Fibroblast of villous mesenchyme (primary cell): ENCODE data around the gene RNASE8. TPM values are rescaled to one million over a fixed set of nuclear protein-coding genes. Genes with fewer than 3 reads are reported as not detected.

Experiments
- DNase-seq: peaks from one replicate; pipeline ENCODE4 v3.0.0-alpha.2; 2010; ENCODE audit warnings: low read depth
- H3K4me3 ChIP-seq: 2 replicates; pipeline ENCODE4 v1.5.1; 2011; ENCODE audit warnings: low read depth, mild to moderate bottlenecking, low read length
- CTCF ChIP-seq: IDR thresholded peaks from 2 replicates; pipeline ENCODE4 v1.5.1; 2012; ENCODE audit warnings: low read depth, mild to moderate bottlenecking, low read length; ENCODE audit not compliant: insufficient read depth
- total RNA-seq: library from RNA; depleted of rRNA; stranded (reverse); fragments of >200 nt; gene quantifications from 2 replicates; pipeline ENCODE4 v1.2.3, GENCODE V29; 2012

Gene RNASE8
- total RNA-seq, 1 donor = not detected

GRCh38 chr14:21072781-21073339 lies 15.2 kb downstream of the RNASE8 start:
- TF ChIP-seq CTCF = no peak
- no peak for DNase-seq
- no peak overlapping the region for H3K4me3 ChIP-seq

DNA sequence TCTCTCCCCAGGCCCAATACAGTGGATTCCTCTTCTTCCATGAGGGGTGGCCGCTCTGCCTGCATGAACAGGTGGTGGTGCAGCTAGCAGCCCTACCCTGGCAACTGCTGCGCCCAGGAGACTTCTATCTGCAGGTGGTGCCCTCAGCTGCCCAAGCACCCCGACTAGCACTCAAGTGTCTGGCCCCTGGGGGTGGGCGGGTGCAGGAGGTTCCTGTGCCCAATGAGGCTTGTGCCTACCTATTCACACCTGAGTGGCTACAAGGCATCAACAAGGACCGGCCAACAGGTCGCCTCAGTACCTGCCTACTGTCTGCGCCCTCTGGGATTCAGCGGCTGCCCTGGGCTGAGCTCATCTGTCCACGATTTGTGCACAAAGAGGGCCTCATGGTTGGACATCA lies 16.3 kb downstream of the RNASE8 start:
- no peak for DNase-seq
- H3K4me3 ChIP-seq = no peak overlapping the region
- TF ChIP-seq CTCF = no peak

- DNase-seq = no peak
- no peak for TF ChIP-seq CTCF
- no peak overlapping the region for H3K4me3 ChIP-seq
Observed at GRCh38 chr14:21074398-21075272, 17.0 kb downstream of the RNASE8 start.

- no peak for DNase-seq
- H3K4me3 ChIP-seq = no peak overlapping the region
- TF ChIP-seq CTCF = no peak
Observed at GRCh38 chr14:21075719-21076437, 18.3 kb downstream of the RNASE8 start.

GRCh38 chr14:21077672-21078071 lies 20.1 kb downstream of the RNASE8 start:
- no peak overlapping the region for H3K4me3 ChIP-seq
- no peak for TF ChIP-seq CTCF
- no peak for DNase-seq

DNA sequence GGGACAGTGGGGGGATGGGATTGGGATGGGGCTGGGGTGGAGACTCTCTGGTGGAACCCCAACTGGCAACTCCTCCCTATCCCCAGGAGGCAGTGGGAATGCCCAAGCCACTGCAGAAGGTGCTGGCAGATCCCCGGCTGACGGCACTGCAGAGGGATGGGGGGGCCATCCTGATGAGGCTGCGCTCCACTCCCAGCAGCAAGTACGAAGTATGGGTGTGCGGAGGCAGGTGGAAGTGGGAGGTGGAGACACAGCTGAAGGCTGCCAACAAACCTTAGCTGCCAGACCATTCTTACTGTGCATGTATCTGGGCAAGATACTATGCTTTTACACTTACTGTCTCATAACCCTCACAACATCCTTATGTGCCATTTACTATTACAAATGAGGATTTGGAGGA lies 20.7 kb downstream of the RNASE8 start:
- no peak for TF ChIP-seq CTCF
- no peak overlapping the region for H3K4me3 ChIP-seq
- no peak for DNase-seq
